ENCODE results near the gene TMEM17. TPM values are rescaled to one million over a fixed set of nuclear protein-coding genes. Genes with fewer than 3 reads are reported as not detected.

Gene TMEM17
- 1.1 and 1.2 TPM in 2 replicates for total RNA-seq

GRCh38 chr2:62505750-62506420 is at the start of gene TMEM17:
Gene TMEM17, minus strand, starts transcription at chr2:62506195. Its CDS starts 66 bp downstream, at chr2:62506129.

Small RNAs within 50 kb of the gene (small RNA-seq; reads per million reads assigned to genes)
- gene AC107083.1 (not detected), gene RN7SL18P (not detected)

Other genes with a start within 250 kb of the TMEM17 start
- 71.4 and 80.5 TPM in 2 replicates for gene EHBP1, start 199.5 kb upstream of the TMEM17 start, total RNA-seq

Data from subcutaneous preadipocyte (primary cell).